HG03432 (cell line): ENCODE results near the gene GP5.

Experiments
- ATAC-seq: cut with Tn5 transposase; IDR thresholded peaks from one replicate; pipeline ENCODE4 v1.9.1; 2021; ENCODE audit warnings: mild to moderate bottlenecking, moderate library complexity; ENCODE audit not compliant: unreplicated experiment

The GP5 gene

GRCh38 chr3:194397757-194398312 is 1.2 kb downstream of the GP5 start:
- ATAC-seq, result no peak

- ATAC-seq, result peak; percentile 51
These were observed 2.0 kb downstream of the GP5 start for GRCh38 chr3:194396859-194397756.

- ATAC-seq, result no peak
These were observed 2.6 kb downstream of the GP5 start for GRCh38 chr3:194396539-194396858.

GRCh38 chr3:194395778-194396538 is 3.1 kb downstream of the GP5 start:
- ATAC-seq, result no peak

GRCh38 chr3:194395212-194395611 is 3.9 kb downstream of the GP5 start:
- no peak for ATAC-seq

GRCh38 chr3:194392576-194392975 is 6.5 kb downstream of the GP5 start:
- ATAC-seq, result no peak

- no peak for ATAC-seq
These were observed 8.2 kb downstream of the GP5 start for GRCh38 chr3:194390835-194391234.

GRCh38 chr3:194389269-194389668 is 9.8 kb downstream of the GP5 start:
- no peak for ATAC-seq

- ATAC-seq, result no peak
These were observed 11.1 kb downstream of the GP5 start for GRCh38 chr3:194387926-194388418.

- no peak for ATAC-seq
These were observed 11.8 kb downstream of the GP5 start for GRCh38 chr3:194387276-194387675.

- ATAC-seq, result no peak
These were observed 12.4 kb downstream of the GP5 start for GRCh38 chr3:194386648-194387047.

- ATAC-seq, result no peak
These were observed 13.0 kb downstream of the GP5 start for GRCh38 chr3:194386066-194386465.

- no peak for ATAC-seq
These were observed 14.5 kb downstream of the GP5 start for GRCh38 chr3:194384569-194385001.

- no peak for ATAC-seq
These were observed 14.9 kb downstream of the GP5 start for GRCh38 chr3:194384156-194384555.

GRCh38 chr3:194383276-194383940 is 15.7 kb downstream of the GP5 start:
- no peak for ATAC-seq

- no peak for ATAC-seq
These were observed 16.2 kb downstream of the GP5 start for GRCh38 chr3:194382892-194383223.

GRCh38 chr3:194382196-194382891 is 16.7 kb downstream of the GP5 start:
- no peak for ATAC-seq

- no peak for ATAC-seq
These were observed 17.6 kb downstream of the GP5 start for GRCh38 chr3:194381460-194381875.

- ATAC-seq, result no peak
These were observed 18.7 kb downstream of the GP5 start for GRCh38 chr3:194380326-194380725.

GRCh38 chr3:194379651-194380050 is 19.4 kb downstream of the GP5 start:
- no peak for ATAC-seq

GRCh38 chr3:194379231-194379630 is 19.8 kb downstream of the GP5 start:
- no peak for ATAC-seq
